HG02840 (cell line): ENCODE data around the gene FANCE.

ENCODE experiments used
- ATAC-seq: cut with Tn5 transposase; IDR thresholded peaks from one replicate; pipeline ENCODE4 v1.9.1; 2021; ENCODE audit warnings: mild to moderate bottlenecking, moderate library complexity, moderate number of reproducible peaks; ENCODE audit not compliant: unreplicated experiment, low FRiP score

Gene FANCE

GRCh38 chr6:35452183-35453090, at the start of gene FANCE:
TSS of gene FANCE (plus strand) at chr6:35452338. CDS start at chr6:35452546, 208 bp downstream.
- ATAC-seq: peak; percentile 92

- ATAC-seq: no peak
Observed at GRCh38 chr6:35402856-35403191, 49.3 kb upstream of the FANCE start.

GRCh38 chr6:35403544-35404442, 48.3 kb upstream of the FANCE start:
- no peak for ATAC-seq

- no peak for ATAC-seq
Observed at GRCh38 chr6:35406711-35407485, 45.2 kb upstream of the FANCE start.

GRCh38 chr6:35409245-35409644, 42.9 kb upstream of the FANCE start:
- no peak for ATAC-seq

GRCh38 chr6:35410131-35410530, 42.0 kb upstream of the FANCE start:
- no peak for ATAC-seq

GRCh38 chr6:35411066-35411465, 41.1 kb upstream of the FANCE start:
- no peak for ATAC-seq

GRCh38 chr6:35412102-35412501, 40.0 kb upstream of the FANCE start:
- ATAC-seq: no peak

GRCh38 chr6:35413911-35414310, 38.2 kb upstream of the FANCE start:
- no peak for ATAC-seq

- no peak for ATAC-seq
Observed at GRCh38 chr6:35415065-35415891, 36.9 kb upstream of the FANCE start.

GRCh38 chr6:35417979-35418661, 34.0 kb upstream of the FANCE start:
- no peak for ATAC-seq

- no peak for ATAC-seq
Observed at GRCh38 chr6:35419417-35419816, 32.7 kb upstream of the FANCE start.

GRCh38 chr6:35419961-35420360, 32.2 kb upstream of the FANCE start:
- no peak for ATAC-seq

- no peak for ATAC-seq
Observed at GRCh38 chr6:35425284-35425683, 26.9 kb upstream of the FANCE start.

- no peak for ATAC-seq
Observed at GRCh38 chr6:35426074-35426473, 26.1 kb upstream of the FANCE start.

GRCh38 chr6:35427435-35427834, 24.7 kb upstream of the FANCE start:
- no peak for ATAC-seq

GRCh38 chr6:35427851-35428321, 24.3 kb upstream of the FANCE start:
- ATAC-seq: no peak

- no peak for ATAC-seq
Observed at GRCh38 chr6:35428421-35429149, 23.6 kb upstream of the FANCE start.
